A673 (cell line): ENCODE data around the gene CDK8.

ENCODE experiments used
- EZH2 ChIP-seq: fragments of 200-600 bp; sonication (generic); IDR thresholded peaks from 2 replicates; pipeline ENCODE4 v1.6.1; 2017; ENCODE audit warnings: borderline replicate concordance, low read depth, mild to moderate bottlenecking, mixed read lengths, antibody characterized with exemption, low read length; ENCODE audit not compliant: poor library complexity, severe bottlenecking
- TF ChIP-seq, protein P1 (sequence below): fragments of 300-800, 200-600 bp; sonication (generic); conservative IDR thresholded peaks from 2 replicates; pipeline ENCODE4 v1.5.1; 2017; ENCODE audit warnings: low read depth, mild to moderate bottlenecking, antibody characterized with exemption, low read length, moderate library complexity, mixed read lengths

DNA sequence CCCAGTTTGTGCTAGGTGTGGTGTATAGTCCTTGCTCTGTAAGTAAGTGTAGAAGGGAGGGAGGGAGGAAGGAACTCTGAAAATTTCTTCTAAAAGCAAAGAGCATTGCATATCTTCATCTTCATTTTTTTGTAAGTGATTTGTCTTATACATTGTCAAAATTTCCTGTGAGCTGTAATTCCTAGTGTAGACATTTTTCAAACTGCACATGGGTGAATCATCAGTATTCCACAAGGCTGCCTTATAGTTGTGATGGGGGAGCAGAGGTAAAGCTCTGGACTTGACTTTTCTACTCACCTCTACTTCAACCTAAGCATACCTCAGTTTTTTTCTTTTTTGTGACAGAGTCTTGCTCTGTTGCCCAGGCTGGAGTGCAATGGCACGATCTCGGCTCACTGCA is 86.9 kb downstream of the CDK8 start:
- TF ChIP-seq, protein P1, sequence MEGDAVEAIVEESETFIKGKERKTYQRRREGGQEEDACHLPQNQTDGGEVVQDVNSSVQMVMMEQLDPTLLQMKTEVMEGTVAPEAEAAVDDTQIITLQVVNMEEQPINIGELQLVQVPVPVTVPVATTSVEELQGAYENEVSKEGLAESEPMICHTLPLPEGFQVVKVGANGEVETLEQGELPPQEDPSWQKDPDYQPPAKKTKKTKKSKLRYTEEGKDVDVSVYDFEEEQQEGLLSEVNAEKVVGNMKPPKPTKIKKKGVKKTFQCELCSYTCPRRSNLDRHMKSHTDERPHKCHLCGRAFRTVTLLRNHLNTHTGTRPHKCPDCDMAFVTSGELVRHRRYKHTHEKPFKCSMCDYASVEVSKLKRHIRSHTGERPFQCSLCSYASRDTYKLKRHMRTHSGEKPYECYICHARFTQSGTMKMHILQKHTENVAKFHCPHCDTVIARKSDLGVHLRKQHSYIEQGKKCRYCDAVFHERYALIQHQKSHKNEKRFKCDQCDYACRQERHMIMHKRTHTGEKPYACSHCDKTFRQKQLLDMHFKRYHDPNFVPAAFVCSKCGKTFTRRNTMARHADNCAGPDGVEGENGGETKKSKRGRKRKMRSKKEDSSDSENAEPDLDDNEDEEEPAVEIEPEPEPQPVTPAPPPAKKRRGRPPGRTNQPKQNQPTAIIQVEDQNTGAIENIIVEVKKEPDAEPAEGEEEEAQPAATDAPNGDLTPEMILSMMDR, result no peak
- no peak for TF ChIP-seq EZH2
